HepG2 (cell line): ENCODE results near the gene CLIC4.

Experiments
- ARID3A ChIP-seq: IDR thresholded peaks from 2 replicates; pipeline ENCODE4 v1.6.1; 2012; ENCODE audit warnings: low read depth, low read length, improper control_type of control experiment
- CTCF ChIP-seq: sonication (generic); formaldehyde crosslinking; IDR thresholded peaks from 2 replicates; pipeline ENCODE4 v1.5.0; 2020; ENCODE audit warnings: mild to moderate bottlenecking, missing genetic modification reagents, moderate library complexity
- HMG20B ChIP-seq: conservative IDR thresholded peaks from 2 replicates; pipeline ENCODE4 v1.6.1; 2016; ENCODE audit warnings: missing genetic modification reagents, missing compliant biosample characterization
- MXD1 ChIP-seq: sonication (generic); formaldehyde crosslinking; IDR thresholded peaks from 2 replicates; pipeline ENCODE4 v1.4.0; 2020; ENCODE audit warnings: mild to moderate bottlenecking, missing genetic modification reagents
- MXI1 ChIP-seq: IDR thresholded peaks from 3 replicates; pipeline ENCODE4 v1.6.1; 2012; ENCODE audit warnings: low read depth, low read length, inconsistent platforms, borderline replicate concordance
- POLR2AphosphoS5 ChIP-seq: IDR thresholded peaks from 2 replicates; pipeline ENCODE4 v1.6.1; 2012; ENCODE audit warnings: low read depth, low read length
- SMAD1 ChIP-seq: sonication (generic); formaldehyde crosslinking; IDR thresholded peaks from 2 replicates; pipeline ENCODE4 v1.4.0; 2020; ENCODE audit warnings: missing genetic modification reagents, low read depth, mild to moderate bottlenecking, borderline replicate concordance
- TAF1 ChIP-seq: sonication (generic); formaldehyde crosslinking; IDR thresholded peaks from 2 replicates; pipeline ENCODE4 v1.4.0; 2020; ENCODE audit warnings: missing genetic modification reagents

GRCh38 chr1:24888971-24889676 is 143.9 kb downstream of the CLIC4 start:
- TF ChIP-seq CTCF (CRISPR knock-in tag) (no peak), MXD1 (no peak), MXI1 (no peak), TAF1 (no peak), SMAD1 (no peak), HMG20B (CRISPR knock-in tag) (no peak), ARID3A (no peak), POLR2AphosphoS5 (no peak)
